SU-DHL-6 (cell line): ENCODE data around the gene TMEM30B.

Experiments
- EZH2phosphoT487 ChIP-seq: fragments of 200-600 bp; sonication (generic), shearing (Covaris generic); conservative IDR thresholded peaks from 2 replicates; pipeline ENCODE4 v1.6.1; 2018; ENCODE audit warnings: mild to moderate bottlenecking, antibody characterized with exemption, low read length, moderate library complexity, mixed read lengths
- TF ChIP-seq, protein P1 (sequence below): fragments of 200-600 bp; sonication (generic); IDR thresholded peaks from one replicate; pipeline ENCODE4 v1.5.1; 2017; ENCODE audit warnings: antibody characterized with exemption, mild to moderate bottlenecking, low read length, moderate library complexity; ENCODE audit not compliant: insufficient read depth, poor library complexity, severe bottlenecking

DNA sequence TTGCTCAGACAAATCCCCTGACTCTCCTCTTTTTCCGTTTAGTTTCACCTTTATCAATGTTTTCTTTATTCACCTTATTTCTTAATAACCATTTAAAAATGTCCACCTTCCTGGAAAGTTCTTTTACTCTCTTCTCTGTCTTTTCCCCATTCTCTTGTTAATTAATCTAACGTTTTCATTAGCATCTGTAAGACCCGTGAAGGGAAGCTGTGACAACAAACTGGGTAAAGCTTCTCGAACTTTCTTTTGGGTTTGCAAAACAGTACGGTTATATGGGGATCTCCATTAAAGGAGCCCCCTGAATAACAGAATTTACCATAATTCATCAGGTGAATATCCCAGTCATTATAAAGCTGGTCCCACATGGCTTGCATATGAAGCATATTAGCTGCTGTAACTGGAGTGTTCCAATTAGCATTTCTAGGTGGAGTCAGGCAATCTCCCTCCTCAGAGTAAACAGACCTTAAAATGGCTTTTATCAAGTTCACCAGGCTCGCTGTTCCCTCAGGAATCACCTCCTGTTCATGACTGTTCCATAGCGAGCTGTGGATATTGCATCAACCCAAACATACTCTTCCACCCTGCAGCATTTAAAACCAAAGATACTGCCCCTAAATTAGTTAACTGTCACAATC, 42.4 kb downstream of the TMEM30B start:
- TF ChIP-seq, protein P1, sequence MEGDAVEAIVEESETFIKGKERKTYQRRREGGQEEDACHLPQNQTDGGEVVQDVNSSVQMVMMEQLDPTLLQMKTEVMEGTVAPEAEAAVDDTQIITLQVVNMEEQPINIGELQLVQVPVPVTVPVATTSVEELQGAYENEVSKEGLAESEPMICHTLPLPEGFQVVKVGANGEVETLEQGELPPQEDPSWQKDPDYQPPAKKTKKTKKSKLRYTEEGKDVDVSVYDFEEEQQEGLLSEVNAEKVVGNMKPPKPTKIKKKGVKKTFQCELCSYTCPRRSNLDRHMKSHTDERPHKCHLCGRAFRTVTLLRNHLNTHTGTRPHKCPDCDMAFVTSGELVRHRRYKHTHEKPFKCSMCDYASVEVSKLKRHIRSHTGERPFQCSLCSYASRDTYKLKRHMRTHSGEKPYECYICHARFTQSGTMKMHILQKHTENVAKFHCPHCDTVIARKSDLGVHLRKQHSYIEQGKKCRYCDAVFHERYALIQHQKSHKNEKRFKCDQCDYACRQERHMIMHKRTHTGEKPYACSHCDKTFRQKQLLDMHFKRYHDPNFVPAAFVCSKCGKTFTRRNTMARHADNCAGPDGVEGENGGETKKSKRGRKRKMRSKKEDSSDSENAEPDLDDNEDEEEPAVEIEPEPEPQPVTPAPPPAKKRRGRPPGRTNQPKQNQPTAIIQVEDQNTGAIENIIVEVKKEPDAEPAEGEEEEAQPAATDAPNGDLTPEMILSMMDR, result no peak
- TF ChIP-seq EZH2phosphoT487, result no peak
